ENCODE measurements around the gene ADARB1.

The ADARB1 gene

DNA sequence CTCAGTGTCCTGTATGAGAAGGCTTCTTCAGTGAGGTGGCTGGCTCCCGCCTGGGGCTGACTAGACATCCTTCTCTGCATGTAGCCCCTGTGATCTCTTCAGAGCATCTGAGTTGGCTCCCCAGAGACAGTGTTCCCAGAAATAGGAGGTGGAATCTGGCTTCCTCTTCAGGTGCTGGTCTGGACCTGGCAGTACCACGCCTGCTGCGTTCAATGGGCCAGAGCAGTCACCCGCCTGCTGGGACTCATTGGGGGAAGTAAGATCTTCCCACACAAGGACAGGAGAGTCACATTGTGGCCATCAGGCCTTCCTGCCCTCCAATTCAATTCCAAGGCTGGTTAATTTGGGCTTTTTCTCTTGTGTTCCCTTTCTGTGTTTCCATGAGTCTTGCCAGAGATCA, 51.0 kb downstream of the ADARB1 start:
- H3K36me3 ChIP-seq (ENCODE audit: low read length) = no peaks in the 10 kb centered on the region
- H2AFZ ChIP-seq (ENCODE audit: low read depth, low read length, severe bottlenecking) = no peak overlapping the region
- 0 out of 2 replicates have a peak overlapping the region, but pooled peaks have one; percentile 0 for H3K9ac ChIP-seq (ENCODE audit: low read length)
- no peaks in the 10 kb centered on the region for H4K20me1 ChIP-seq (ENCODE audit: low read depth, low read length)
- peaks cover 24% of the 10 kb centered on the region for H3F3A ChIP-seq (ENCODE audit: insufficient read depth)
- no peaks in the 10 kb centered on the region for H3K27me3 ChIP-seq (ENCODE audit: low read length)
- peak overlapping the region; percentile 2 for H3K4me2 ChIP-seq (ENCODE audit: low read depth, low read length, poor library complexity, severe bottlenecking)
- H3K27ac ChIP-seq (ENCODE audit: low read depth, low read length) = peak overlapping the region; percentile 48
- no peak overlapping the region for H3K4me3 ChIP-seq (ENCODE audit: insufficient read depth, low read length, poor library complexity, severe bottlenecking)
- H3K79me2 ChIP-seq (ENCODE audit: insufficient read depth, low read length) = no peaks in the 10 kb centered on the region
- no peaks in the 10 kb centered on the region for H3K9me3 ChIP-seq (ENCODE audit: insufficient read depth, low read length)
- TF ChIP-seq EZH2phosphoT487 (conservative IDR thresholded peaks at IDR 0.05; ENCODE audit: low read length) = no peak
- TF ChIP-seq, protein P1, sequence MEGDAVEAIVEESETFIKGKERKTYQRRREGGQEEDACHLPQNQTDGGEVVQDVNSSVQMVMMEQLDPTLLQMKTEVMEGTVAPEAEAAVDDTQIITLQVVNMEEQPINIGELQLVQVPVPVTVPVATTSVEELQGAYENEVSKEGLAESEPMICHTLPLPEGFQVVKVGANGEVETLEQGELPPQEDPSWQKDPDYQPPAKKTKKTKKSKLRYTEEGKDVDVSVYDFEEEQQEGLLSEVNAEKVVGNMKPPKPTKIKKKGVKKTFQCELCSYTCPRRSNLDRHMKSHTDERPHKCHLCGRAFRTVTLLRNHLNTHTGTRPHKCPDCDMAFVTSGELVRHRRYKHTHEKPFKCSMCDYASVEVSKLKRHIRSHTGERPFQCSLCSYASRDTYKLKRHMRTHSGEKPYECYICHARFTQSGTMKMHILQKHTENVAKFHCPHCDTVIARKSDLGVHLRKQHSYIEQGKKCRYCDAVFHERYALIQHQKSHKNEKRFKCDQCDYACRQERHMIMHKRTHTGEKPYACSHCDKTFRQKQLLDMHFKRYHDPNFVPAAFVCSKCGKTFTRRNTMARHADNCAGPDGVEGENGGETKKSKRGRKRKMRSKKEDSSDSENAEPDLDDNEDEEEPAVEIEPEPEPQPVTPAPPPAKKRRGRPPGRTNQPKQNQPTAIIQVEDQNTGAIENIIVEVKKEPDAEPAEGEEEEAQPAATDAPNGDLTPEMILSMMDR (IDR thresholded peaks at IDR 0.05; ENCODE audit: insufficient read depth, low read length, poor library complexity, severe bottlenecking) = no peak
- H3K9me2 ChIP-seq (replicated peaks; ENCODE audit: insufficient read depth, low read length) = no peaks in the 10 kb centered on the region

DNA sequence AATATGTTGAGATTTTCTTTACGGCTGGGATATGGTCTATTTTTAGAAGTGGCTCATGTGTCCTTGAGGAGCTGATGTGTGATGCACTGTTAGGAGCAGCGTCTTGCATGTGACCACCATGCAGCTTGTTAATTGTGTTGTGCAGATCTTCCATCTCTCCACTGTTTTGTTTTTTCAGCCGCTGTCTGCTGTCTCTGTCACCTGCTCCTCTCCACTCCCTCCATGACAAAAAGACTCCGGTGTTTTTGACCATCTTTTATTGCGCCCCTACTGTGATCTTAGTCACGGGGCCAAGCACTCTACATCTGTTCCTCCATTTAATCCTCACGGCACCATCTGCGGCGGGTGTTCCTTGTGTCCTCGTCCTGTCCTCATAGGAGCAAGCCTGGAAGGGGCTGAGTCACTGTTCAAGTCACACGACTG, 51.8 kb downstream of the ADARB1 start:
- H3F3A ChIP-seq (ENCODE audit: insufficient read depth) = peaks cover 24% of the 10 kb centered on the region
- H3K4me3 ChIP-seq (ENCODE audit: insufficient read depth, low read length, poor library complexity, severe bottlenecking) = no peak overlapping the region
- no peaks in the 10 kb centered on the region for H3K36me3 ChIP-seq (ENCODE audit: low read length)
- peak overlapping the region; percentile 48; the same call in 1 of the 2 replicates for H3K27ac ChIP-seq (ENCODE audit: low read depth, low read length)
- H3K79me2 ChIP-seq (ENCODE audit: insufficient read depth, low read length) = no peaks in the 10 kb centered on the region
- no peak overlapping the region for H3K4me2 ChIP-seq (ENCODE audit: low read depth, low read length, poor library complexity, severe bottlenecking)
- H3K9ac ChIP-seq (ENCODE audit: low read length) = no peak overlapping the region
- no peak overlapping the region for H2AFZ ChIP-seq (ENCODE audit: low read depth, low read length, severe bottlenecking)
- no peaks in the 10 kb centered on the region for H3K9me2 ChIP-seq (replicated peaks; ENCODE audit: insufficient read depth, low read length)
- no peaks in the 10 kb centered on the region for H3K9me3 ChIP-seq (ENCODE audit: insufficient read depth, low read length)
- TF ChIP-seq, protein P1 (IDR thresholded peaks at IDR 0.05; ENCODE audit: insufficient read depth, low read length, poor library complexity, severe bottlenecking) = no peak
- TF ChIP-seq EZH2phosphoT487 (conservative IDR thresholded peaks at IDR 0.05; ENCODE audit: low read length) = no peak
- no peaks in the 10 kb centered on the region for H3K27me3 ChIP-seq (ENCODE audit: low read length)
- 0 out of 2 replicates have a peak, but pooled peaks cover 5% of the 10 kb centered on the region for H4K20me1 ChIP-seq (ENCODE audit: low read depth, low read length)

DNA sequence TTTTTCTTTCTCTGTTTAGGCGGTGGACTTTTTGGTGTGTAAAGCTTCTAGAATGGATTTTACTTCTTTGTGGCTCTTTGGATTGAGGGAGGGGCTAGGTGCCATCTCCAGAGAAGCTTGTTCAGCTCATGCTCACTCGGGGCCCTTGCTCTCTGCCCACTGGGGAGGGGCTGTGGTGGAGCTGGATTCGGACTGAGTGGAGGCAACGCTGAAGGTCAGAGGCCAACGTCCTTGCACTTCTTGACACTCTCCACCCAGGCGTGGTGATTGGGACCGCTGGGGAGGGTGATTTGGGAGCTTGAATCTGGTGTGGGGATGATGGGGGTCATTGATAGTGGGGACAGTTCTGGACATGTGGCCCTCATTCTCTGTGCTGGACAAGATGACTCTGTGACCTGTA, 52.6 kb downstream of the ADARB1 start:
- peaks cover 24% of the 10 kb centered on the region for H3F3A ChIP-seq (ENCODE audit: insufficient read depth)
- no peaks in the 10 kb centered on the region for H3K9me3 ChIP-seq (ENCODE audit: insufficient read depth, low read length)
- no peak overlapping the region for H3K4me3 ChIP-seq (ENCODE audit: insufficient read depth, low read length, poor library complexity, severe bottlenecking)
- no peaks in the 10 kb centered on the region for H3K27me3 ChIP-seq (ENCODE audit: low read length)
- H3K9me2 ChIP-seq (replicated peaks; ENCODE audit: insufficient read depth, low read length) = no peaks in the 10 kb centered on the region
- H3K9ac ChIP-seq (ENCODE audit: low read length) = no peak overlapping the region
- H3K27ac ChIP-seq (ENCODE audit: low read depth, low read length) = no peak overlapping the region
- no peaks in the 10 kb centered on the region for H3K36me3 ChIP-seq (ENCODE audit: low read length)
- TF ChIP-seq, protein P1 (IDR thresholded peaks at IDR 0.05; ENCODE audit: insufficient read depth, low read length, poor library complexity, severe bottlenecking) = no peak
- no peak for TF ChIP-seq EZH2phosphoT487 (conservative IDR thresholded peaks at IDR 0.05; ENCODE audit: low read length)
- no peak overlapping the region for H3K4me2 ChIP-seq (ENCODE audit: low read depth, low read length, poor library complexity, severe bottlenecking)
- H4K20me1 ChIP-seq (ENCODE audit: low read depth, low read length) = 0 out of 2 replicates have a peak, but pooled peaks cover 5% of the 10 kb centered on the region
- no peaks in the 10 kb centered on the region for H3K79me2 ChIP-seq (ENCODE audit: insufficient read depth, low read length)
- H2AFZ ChIP-seq (ENCODE audit: low read depth, low read length, severe bottlenecking) = no peak overlapping the region

Measured in SU-DHL-6 (cell line).